Measurements from ENCODE around the gene NCKIPSD.

Gene NCKIPSD

DNA sequence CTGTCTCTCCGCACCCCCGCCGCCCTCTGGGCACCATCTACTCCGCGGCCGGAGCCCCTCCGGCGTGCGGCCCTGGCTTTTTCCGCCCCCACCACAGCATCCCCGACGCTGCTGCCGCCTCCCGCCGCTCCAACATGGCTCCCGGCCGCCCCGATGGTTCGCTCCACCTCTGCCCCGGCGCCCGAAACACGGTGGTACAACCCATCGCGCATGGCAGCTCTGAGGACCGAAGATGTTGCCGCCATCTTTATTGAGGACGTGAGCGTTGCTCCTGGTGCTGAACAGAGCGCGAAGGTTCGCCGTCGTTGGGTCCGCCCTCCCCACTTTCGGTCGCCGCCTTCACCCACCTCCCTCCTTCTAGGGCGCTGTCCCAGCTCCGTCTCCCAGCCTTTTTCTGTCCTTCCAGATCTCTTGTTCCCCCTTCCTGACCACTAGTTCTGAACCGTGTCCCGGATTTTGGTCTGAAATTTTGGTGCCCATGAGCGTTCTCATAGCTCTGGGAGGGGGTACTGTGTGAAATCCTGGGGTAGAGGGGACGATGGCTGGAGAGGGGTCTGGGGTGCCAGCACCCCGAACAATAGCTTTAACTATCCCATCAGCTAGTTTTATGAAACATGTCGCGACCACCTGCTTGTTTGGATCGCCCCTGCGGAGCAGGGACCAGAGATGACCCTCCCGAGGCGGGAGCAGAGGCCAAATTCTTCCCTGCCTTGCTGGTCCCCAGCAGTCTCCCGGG, 22.8 kb downstream of the NCKIPSD start, which contains the start of gene CELSR3:
CELSR3 (minus strand) TSS at position 134 of the 736 bp plus-strand sequence. CDS start 252 bp downstream, outside the sequence.
- Histone ChIP-seq H3K9me3 (ENCODE audit: insufficient read depth, low read length) (no peaks in the 10 kb centered on the region), H3K4me1 (ENCODE audit: low read length) (no peaks in the 10 kb centered on the region), H3K4me3 (ENCODE audit: low read length) (no peak within 1 kb of the TSS), H3K27ac (ENCODE audit: low read length) (no peak within 1 kb of the TSS), H3K4me2 (ENCODE audit: low read length) (no peak within 1 kb of the TSS), H3K36me3 (replicated peaks; ENCODE audit: low read depth, low read length) (peaks cover 22% of the 10 kb centered on the region), H4K20me1 (ENCODE audit: insufficient read depth, low read length) (no peaks in the 10 kb centered on the region), H2AFZ (ENCODE audit: low read depth, low read length) (no peak within 1 kb of the TSS), H3K27me3 (ENCODE audit: low read depth, low read length) (no peaks in the 10 kb centered on the region), H3K79me2 (ENCODE audit: low read length) (no peaks in the 10 kb centered on the region), H3K9ac (ENCODE audit: low read length) (no peak within 1 kb of the TSS)
- TF ChIP-seq EZH2phosphoT487 (IDR thresholded peaks at IDR 0.05; ENCODE audit: low read depth) (no peak), CTCF (IDR thresholded peaks at IDR 0.05; ENCODE audit: low read depth, low read length) (no peak)

DNA sequence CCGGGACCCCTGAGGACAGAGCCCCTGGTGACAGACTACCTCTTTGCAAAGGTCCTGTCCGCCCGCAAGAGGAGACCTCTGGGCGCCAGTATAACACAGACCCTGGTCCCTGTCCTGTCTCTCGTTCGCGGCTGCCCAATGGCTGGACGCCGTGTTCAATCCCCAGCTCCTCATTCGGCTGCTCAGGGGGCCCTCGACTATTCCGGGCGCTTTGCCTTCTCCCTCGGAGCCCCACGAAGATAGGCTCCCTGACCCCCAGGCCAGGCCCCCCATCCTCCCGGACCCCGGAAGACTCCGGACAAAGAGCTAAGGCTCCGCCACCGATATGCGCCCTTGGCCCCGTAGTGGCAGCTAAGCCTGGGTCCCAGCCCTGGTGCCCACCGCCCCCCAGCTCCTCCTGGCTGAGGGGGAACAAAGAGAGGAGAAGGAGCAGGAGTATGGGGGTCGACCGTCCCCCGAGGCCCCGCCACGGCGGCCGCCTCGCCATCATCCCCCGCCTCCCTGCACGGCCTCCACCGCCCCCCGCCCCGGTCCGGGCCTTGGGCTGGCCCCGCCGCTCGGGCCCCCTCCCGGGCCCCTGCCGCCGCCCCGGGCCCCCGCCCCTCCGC, 23.5 kb downstream of the NCKIPSD start:
- TF ChIP-seq CTCF (IDR thresholded peaks at IDR 0.05; ENCODE audit: low read depth, low read length): no peak
- no peak for TF ChIP-seq EZH2phosphoT487 (IDR thresholded peaks at IDR 0.05; ENCODE audit: low read depth)
- H3K36me3 ChIP-seq (replicated peaks; ENCODE audit: low read depth, low read length): peaks cover 22% of the 10 kb centered on the region
- no peak overlapping the region for H2AFZ ChIP-seq (ENCODE audit: low read depth, low read length)
- H3K9ac ChIP-seq (ENCODE audit: low read length): no peak overlapping the region
- no peaks in the 10 kb centered on the region for H3K79me2 ChIP-seq (ENCODE audit: low read length)
- no peaks in the 10 kb centered on the region; the same call in 1 of the 2 replicates for H4K20me1 ChIP-seq (ENCODE audit: insufficient read depth, low read length)
- no peaks in the 10 kb centered on the region for H3K9me3 ChIP-seq (ENCODE audit: insufficient read depth, low read length)
- H3K4me1 ChIP-seq (ENCODE audit: low read length): no peaks in the 10 kb centered on the region
- no peak overlapping the region for H3K4me2 ChIP-seq (ENCODE audit: low read length)
- H3K4me3 ChIP-seq (ENCODE audit: low read length): no peak overlapping the region
- H3K27ac ChIP-seq (ENCODE audit: low read length): no peak overlapping the region
- H3K27me3 ChIP-seq (ENCODE audit: low read depth, low read length): no peaks in the 10 kb centered on the region

GRCh38 chr3:48661501-48662144, 24.1 kb downstream of the NCKIPSD start:
- no peaks in the 10 kb centered on the region for H3K9me3 ChIP-seq (ENCODE audit: insufficient read depth, low read length)
- TF ChIP-seq CTCF (IDR thresholded peaks at IDR 0.05; ENCODE audit: low read depth, low read length): no peak
- TF ChIP-seq EZH2phosphoT487 (IDR thresholded peaks at IDR 0.05; ENCODE audit: low read depth): no peak
- no peaks in the 10 kb centered on the region for H3K79me2 ChIP-seq (ENCODE audit: low read length)
- no peak overlapping the region for H3K4me2 ChIP-seq (ENCODE audit: low read length)
- H3K4me1 ChIP-seq (ENCODE audit: low read length): no peaks in the 10 kb centered on the region
- no peak overlapping the region for H3K9ac ChIP-seq (ENCODE audit: low read length)
- H2AFZ ChIP-seq (ENCODE audit: low read depth, low read length): no peak overlapping the region
- no peaks in the 10 kb centered on the region; the same call in 1 of the 2 replicates for H4K20me1 ChIP-seq (ENCODE audit: insufficient read depth, low read length)
- H3K4me3 ChIP-seq (ENCODE audit: low read length): no peak overlapping the region
- H3K36me3 ChIP-seq (replicated peaks; ENCODE audit: low read depth, low read length): peaks cover 22% of the 10 kb centered on the region
- H3K27ac ChIP-seq (ENCODE audit: low read length): no peak overlapping the region
- no peaks in the 10 kb centered on the region for H3K27me3 ChIP-seq (ENCODE audit: low read depth, low read length)

GRCh38 chr3:48660800-48661400, 24.8 kb downstream of the NCKIPSD start:
- TF ChIP-seq EZH2phosphoT487 (IDR thresholded peaks at IDR 0.05; ENCODE audit: low read depth): no peak
- no peak for TF ChIP-seq CTCF (IDR thresholded peaks at IDR 0.05; ENCODE audit: low read depth, low read length)
- H3K9me3 ChIP-seq (ENCODE audit: insufficient read depth, low read length): no peaks in the 10 kb centered on the region
- no peak overlapping the region for H3K4me3 ChIP-seq (ENCODE audit: low read length)
- peaks cover 22% of the 10 kb centered on the region for H3K36me3 ChIP-seq (replicated peaks; ENCODE audit: low read depth, low read length)
- no peaks in the 10 kb centered on the region for H3K4me1 ChIP-seq (ENCODE audit: low read length)
- no peaks in the 10 kb centered on the region for H3K27me3 ChIP-seq (ENCODE audit: low read depth, low read length)
- no peak overlapping the region for H2AFZ ChIP-seq (ENCODE audit: low read depth, low read length)
- H3K27ac ChIP-seq (ENCODE audit: low read length): no peak overlapping the region
- no peak overlapping the region for H3K4me2 ChIP-seq (ENCODE audit: low read length)
- no peak overlapping the region for H3K9ac ChIP-seq (ENCODE audit: low read length)
- H4K20me1 ChIP-seq (ENCODE audit: insufficient read depth, low read length): no peaks in the 10 kb centered on the region; the same call in 1 of the 2 replicates
- H3K79me2 ChIP-seq (ENCODE audit: low read length): no peaks in the 10 kb centered on the region
